Measurements from ENCODE around the gene TOR1A.
A peak's percentile ranks its signal among the peaks of the same experiment; 100 is the strongest.

The TOR1A gene

DNA sequence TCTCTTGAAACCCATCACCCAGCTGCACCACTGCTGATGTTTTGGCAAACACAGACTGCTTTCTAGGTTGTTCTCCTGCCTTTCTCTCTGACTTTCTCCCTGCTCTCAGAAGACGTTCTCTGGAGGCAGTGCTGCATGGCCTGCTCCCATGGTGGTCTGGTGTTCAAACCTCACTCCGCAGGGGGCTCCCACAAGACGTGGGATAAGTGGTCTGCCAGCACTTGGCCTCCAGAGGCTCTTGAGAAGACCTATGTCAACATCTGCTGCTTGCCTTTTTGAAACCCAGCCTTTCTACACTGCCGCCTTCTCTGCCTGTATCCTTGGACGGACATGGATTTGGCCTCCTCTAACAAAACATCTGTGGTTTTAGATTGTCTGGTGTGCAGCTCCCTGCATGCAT lies 27.9 kb upstream of the TOR1A start:
- DNase-seq: no peak

- DNase-seq: no peak
Measured at GRCh38 chr9:129850821-129851550, 27.1 kb upstream of the TOR1A start.

GRCh38 chr9:129849901-129850300 lies 26.0 kb upstream of the TOR1A start:
- no peak for DNase-seq

DNA sequence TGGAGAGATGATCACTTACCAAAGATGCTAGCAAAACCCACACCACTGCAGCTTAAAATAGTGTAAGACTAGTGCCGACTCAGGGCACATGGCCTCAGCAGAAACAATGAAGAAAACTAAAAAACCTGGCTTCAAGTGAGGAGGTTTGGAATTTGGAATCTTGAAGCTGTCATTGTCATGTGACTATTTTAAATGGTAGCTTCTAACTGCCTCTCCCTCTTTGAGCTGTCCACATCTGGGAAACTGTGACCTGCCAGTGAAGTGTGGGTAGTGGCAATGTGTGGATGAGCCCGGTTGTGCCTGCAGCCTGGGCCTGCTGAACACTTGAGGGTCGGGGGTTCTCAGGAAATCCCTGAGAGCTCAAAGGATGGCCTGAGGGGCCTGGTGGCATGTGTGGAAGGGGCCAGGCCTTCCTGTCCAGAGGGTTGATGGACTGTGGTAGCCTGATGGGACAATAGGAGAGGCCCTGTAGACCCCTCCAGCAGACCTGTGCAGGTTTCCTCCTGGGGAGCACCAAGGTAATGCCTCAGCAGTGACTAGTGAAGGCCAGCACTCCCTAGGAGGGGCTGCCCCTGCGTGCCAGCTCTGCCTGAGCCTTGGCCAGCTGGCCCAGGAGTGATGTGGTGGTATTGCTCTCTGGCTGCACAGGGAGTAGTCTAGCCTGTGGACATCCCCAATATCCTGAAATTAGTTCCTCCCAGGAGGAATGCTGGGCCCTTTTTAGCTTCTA lies 24.9 kb upstream of the TOR1A start:
- DNase-seq: no peak

DNA sequence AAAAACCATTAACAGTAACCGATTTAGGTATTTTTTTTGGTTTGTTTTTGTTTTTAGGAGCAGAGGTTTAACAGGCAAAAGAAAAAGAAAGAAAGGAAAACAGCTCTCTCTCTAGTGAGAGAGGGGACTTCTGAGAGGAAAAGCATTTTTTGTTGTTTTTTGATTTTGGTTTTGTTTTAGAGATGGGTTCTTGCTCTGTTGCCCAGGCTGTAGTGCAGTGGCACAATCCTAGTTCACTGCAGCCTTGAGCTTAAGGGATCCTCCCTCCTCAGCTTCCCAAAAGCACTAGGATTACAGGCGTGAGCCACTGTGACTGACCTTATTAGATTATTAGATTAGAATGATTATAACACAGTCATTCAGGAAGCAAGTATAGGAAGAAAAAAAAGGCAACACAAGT lies 21.4 kb upstream of the TOR1A start:
- no peak for DNase-seq

- DNase-seq: no peak
Measured at GRCh38 chr9:129841071-129841470, 17.1 kb upstream of the TOR1A start.

DNA sequence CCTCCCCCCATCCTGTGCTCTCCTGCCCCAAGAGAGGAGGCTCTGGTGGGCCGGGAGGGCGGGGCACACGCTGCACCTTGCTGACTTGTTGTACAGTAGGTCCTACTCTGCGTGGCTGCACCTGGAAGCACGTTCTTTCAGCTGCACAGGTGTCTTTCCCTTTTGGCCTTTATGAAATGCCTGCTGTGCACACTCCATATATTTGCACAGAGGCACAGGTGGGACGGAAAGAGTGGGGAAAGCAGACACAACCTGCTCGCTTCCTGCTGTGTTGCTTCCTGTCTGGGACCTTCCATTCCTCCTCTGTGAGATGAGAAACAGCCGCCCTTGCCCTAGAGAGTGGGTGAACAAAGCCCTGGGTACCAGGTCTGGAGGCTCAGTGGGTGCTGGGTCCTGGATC lies 16.1 kb upstream of the TOR1A start:
- DNase-seq: no peak

DNA sequence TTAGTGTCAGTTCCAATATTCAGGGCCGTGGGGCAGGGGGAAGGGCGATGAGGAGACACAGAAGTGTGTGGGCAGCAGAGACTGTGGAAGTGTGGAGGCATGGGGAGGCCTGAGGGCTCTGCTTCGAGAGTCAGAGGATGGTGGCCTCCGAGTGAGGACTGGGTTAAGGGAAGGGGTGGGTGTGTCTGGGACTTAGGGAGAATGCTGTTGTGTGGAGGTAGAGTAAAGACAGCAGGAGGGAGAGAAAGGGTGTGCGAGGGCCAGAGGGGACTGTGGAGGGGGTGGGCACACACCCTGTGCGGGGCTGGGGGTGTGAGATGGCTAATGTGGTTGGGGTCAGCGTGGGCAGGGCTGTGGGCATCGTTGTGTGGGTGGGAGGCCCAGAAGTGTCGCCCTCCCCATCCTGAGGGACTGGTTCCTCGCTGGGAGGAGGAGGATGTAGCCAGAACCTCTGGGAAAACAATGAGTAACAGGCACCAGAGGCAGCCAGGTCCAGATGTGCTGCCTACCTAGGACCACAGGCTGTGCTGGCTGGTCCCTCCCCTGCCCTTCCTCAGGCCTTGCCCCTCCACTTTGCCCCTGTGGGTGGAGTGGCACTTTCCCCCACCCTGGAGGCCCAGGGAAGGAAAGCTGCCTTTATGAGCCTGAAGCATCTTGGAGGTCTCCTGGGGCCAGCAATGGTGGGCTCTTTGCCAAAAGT lies 15.5 kb upstream of the TOR1A start:
- no peak for DNase-seq

GRCh38 chr9:129838707-129839259 lies 14.8 kb upstream of the TOR1A start:
- peak in 1 of 2 donors; percentile 32 for DNase-seq

DNA sequence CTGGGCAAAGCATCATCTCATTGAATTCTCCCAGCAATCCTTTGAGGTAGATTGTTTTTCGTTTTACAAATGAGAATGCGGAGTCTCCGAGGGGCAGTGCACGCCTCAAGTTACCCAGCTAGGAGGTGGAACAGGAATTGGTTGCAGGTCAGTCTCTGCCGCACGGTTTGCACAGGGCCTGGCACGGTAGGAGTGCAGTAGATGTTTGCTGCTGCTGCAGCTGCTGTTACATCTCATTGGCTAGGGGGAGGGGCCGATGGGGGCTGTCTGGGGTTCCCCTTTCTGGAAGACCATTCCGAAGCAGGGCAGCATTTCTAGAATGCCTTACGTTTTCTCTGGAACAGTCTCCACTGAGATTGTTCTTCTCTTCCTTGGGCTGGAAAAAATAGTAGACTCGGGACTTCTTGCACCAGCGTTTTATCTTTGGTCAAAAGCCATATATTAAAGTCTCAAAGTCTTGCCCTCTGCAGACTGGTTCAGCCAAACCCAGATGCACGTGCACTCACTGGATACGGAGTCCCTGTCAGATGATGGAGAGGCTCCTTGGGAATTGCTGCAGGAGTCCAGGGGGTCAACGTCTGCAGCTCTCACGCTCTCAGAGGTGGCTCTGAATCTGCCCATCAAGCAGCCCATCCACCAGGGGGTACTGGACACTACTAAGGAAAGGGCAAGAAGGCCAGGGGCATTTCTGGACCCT lies 12.5 kb upstream of the TOR1A start:
- DNase-seq: no peak

DNA sequence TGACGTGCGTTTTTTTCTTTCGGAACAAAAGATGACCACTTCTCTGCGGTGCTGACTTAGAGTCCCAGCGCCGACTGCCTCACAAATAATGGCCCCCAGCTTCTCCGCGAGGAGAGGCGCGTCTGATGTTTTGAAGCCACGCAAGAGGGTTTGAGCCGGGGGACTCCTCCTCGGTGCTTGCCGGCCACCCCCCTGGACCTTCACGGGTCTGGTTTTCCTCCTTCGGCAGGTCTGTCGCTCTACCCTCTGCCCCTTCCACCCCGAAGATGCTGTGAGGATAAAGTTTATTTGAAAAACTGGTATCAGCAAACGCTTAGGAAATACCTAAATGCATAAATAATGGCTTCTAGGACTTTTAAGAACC lies 11.9 kb upstream of the TOR1A start:
- DNase-seq: no peak

DNA sequence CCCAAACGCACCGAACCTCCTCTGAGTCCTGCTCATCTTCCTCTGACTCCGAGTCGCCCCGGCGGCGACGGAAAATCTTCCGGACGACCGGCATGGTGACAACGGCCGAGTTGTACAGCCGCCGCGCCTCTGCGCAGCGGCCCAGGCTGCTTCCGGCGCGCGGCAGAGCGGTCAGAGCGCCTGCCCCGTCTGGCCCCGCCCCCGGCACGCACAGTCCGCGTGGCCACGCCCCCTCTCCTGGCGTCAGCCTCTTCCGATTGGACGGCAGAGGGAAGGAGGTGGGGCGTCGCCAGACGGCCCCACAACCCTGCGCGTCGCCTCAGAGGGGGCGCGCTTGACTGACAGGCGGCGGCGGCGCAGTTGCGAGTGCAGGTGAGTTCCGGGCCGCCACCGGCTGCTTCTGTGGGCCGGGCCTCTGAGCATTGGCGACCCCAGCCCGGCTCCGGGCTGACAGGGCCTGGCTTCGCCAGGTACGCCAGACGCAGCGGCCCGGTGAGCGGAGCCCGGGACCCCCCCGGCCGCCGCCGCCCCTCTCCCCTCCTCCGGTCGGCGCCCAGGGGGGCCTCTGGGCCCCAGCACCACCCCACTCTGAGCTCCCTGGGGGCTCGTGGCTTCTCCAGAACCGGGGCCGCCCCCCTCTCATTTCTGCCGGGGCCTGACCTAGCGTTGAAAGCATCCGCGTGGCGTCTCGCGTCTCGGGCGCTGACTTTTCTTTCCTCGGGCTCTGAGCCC lies 11.4 kb upstream of the TOR1A start, which contains the start of the genes C9orf78 and USP20:
TSS of gene C9orf78 (minus strand) at position 148 of the 732 bp plus-strand sequence. CDS start at position 94, 54 bp downstream.
TSS of gene USP20 (plus strand) at position 331 of the 732 bp plus-strand sequence. CDS start 17,098 bp downstream, outside the sequence.
- DNase-seq: peak; percentile 96 to 98

GRCh38 chr9:129834489-129835127 lies 10.7 kb upstream of the TOR1A start:
- peak in 1 of 2 donors; percentile 28 for DNase-seq

GRCh38 chr9:129832982-129833381 lies 9.0 kb upstream of the TOR1A start:
- no peak for DNase-seq

GRCh38 chr9:129828969-129829368 lies 5.0 kb upstream of the TOR1A start:
- DNase-seq: no peak

DNA sequence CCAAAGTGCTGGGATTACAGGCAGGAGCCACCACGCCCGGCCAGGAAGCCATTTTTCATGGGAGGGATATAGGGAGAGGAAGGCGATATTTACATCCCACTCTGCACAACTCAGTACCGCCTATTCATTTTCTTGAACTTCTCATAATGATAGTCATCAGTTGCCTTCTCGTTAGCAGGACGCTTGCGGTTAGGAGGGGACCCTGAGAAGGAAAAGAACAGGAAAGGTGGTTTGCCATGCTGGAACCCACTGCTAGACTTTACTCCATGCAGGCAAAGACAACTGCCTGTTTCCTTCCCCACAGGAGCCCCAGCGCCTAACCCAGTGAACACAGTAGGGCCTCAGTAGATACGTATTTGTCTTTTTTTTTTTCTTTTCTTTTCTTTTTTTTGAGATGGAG lies 4.1 kb upstream of the TOR1A start:
- DNase-seq: no peak

- no peak for DNase-seq
Measured at GRCh38 chr9:129826759-129827158, 2.8 kb upstream of the TOR1A start.

DNA sequence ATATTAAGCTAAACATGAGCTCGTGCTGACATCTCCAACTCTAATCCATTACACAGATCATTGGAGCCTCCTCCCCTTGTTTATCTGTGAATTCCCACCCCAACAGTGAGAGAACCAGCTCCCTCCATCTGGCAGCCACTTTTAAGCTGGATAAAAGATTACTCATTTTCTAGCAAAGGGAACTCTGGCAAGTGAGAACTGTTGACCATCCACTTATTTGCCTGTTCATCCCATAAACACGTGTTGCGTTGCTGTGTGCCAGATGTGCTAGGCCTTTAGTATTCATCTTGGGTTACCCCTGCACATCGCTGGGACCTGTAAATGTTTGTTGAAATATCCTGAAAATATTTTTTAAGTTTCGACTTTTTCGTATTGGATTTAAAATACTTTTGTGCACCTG lies 2.4 kb upstream of the TOR1A start:
- no peak for DNase-seq

- no peak for DNase-seq
Measured at GRCh38 chr9:129823542-129823934, 398 bp downstream of the TOR1A start.

- no peak for DNase-seq
Measured at GRCh38 chr9:129822898-129823541, 916 bp downstream of the TOR1A start.

Data from stimulated activated CD4-positive, alpha-beta T cell treated with anti-CD3 and anti-CD28 coated beads, Interleukin-2, amount 100 ng/mL, for 48 hours (primary cell).